IMR-90 (cell line): ENCODE data around the gene EFCC1.

Experiments
- BHLHE40 ChIP-seq: fragments of 150-350 bp; IDR thresholded peaks from 2 replicates; pipeline ENCODE4 v1.6.1; 2016; ENCODE audit warnings: mild to moderate bottlenecking, low read depth, low read length
- CEBPB ChIP-seq: IDR thresholded peaks from 2 replicates; pipeline ENCODE4 v1.6.1; 2012; ENCODE audit warnings: low read depth, low read length, improper control_type of control experiment
- CHD1 ChIP-seq: IDR thresholded peaks from 2 replicates; pipeline ENCODE4 v1.6.1; 2012; ENCODE audit warnings: low read depth, low read length, improper control_type of control experiment
- CTCF ChIP-seq: conservative IDR thresholded peaks from 2 replicates; pipeline ENCODE4 v1.5.1; 2012; ENCODE audit warnings: mild to moderate bottlenecking, low read depth, low read length, improper control_type of control experiment
- ELK1 ChIP-seq: fragments of 150-350 bp; IDR thresholded peaks from 2 replicates; pipeline ENCODE4 v1.6.1; 2016; ENCODE audit warnings: low read depth, mild to moderate bottlenecking, low read length, moderate library complexity, borderline replicate concordance
- MAFK ChIP-seq: IDR thresholded peaks from 2 replicates; pipeline ENCODE4 v1.6.1; 2012; ENCODE audit warnings: low read depth, low read length, improper control_type of control experiment
- MAZ ChIP-seq: IDR thresholded peaks from 2 replicates; pipeline ENCODE4 v1.6.1; 2012; ENCODE audit warnings: low read depth, mild to moderate bottlenecking, low read length, improper control_type of control experiment, moderate library complexity, borderline replicate concordance
- MXI1 ChIP-seq: IDR thresholded peaks from 2 replicates; pipeline ENCODE4 v1.6.1; 2012; ENCODE audit warnings: low read depth, mild to moderate bottlenecking, low read length, moderate library complexity, borderline replicate concordance
- POLR2A ChIP-seq: IDR thresholded peaks from 2 replicates; pipeline ENCODE4 v1.6.1; 2012; ENCODE audit warnings: mild to moderate bottlenecking, low read depth, low read length
- RAD21 ChIP-seq: IDR thresholded peaks from 2 replicates; pipeline ENCODE4 v1.6.1; 2012; ENCODE audit warnings: low read length, improper control_type of control experiment
- RCOR1 ChIP-seq: IDR thresholded peaks from 2 replicates; pipeline ENCODE4 v1.6.1; 2012; ENCODE audit warnings: mild to moderate bottlenecking, low read length, improper control_type of control experiment; ENCODE audit not compliant: insufficient replicate concordance
- RFX5 ChIP-seq: IDR thresholded peaks from 2 replicates; pipeline ENCODE4 v1.8.0; 2012; ENCODE audit warnings: low read depth, mild to moderate bottlenecking, low read length, moderate library complexity
- SMC3 ChIP-seq: fragments of 150-350 bp; IDR thresholded peaks from 2 replicates; pipeline ENCODE4 v1.6.1; 2016; ENCODE audit warnings: low read depth, mild to moderate bottlenecking, antibody characterized with exemption, low read length, moderate library complexity
- TF ChIP-seq, protein P1 (sequence below): fragments of 150-350 bp; IDR thresholded peaks from 2 replicates; pipeline ENCODE4 v1.6.1; 2017; ENCODE audit warnings: mild to moderate bottlenecking, antibody characterized with exemption, low read length, low read depth

GRCh38 chr3:128996200-128996599 is 4.9 kb upstream of the EFCC1 start:
- no peak for TF ChIP-seq POLR2A
- no peak for TF ChIP-seq CTCF
- no peak for TF ChIP-seq ELK1
- TF ChIP-seq RFX5 = no peak
- TF ChIP-seq BHLHE40 = no peak
- no peak for TF ChIP-seq MAFK
- TF ChIP-seq MXI1 = no peak
- no peak for TF ChIP-seq CHD1
- TF ChIP-seq SMC3 = no peak
- no peak for TF ChIP-seq RAD21
- TF ChIP-seq CEBPB = peak; percentile 40
- TF ChIP-seq, protein P1, sequence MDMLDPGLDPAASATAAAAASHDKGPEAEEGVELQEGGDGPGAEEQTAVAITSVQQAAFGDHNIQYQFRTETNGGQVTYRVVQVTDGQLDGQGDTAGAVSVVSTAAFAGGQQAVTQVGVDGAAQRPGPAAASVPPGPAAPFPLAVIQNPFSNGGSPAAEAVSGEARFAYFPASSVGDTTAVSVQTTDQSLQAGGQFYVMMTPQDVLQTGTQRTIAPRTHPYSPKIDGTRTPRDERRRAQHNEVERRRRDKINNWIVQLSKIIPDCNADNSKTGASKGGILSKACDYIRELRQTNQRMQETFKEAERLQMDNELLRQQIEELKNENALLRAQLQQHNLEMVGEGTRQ = no peak
- no peak for TF ChIP-seq RCOR1
- TF ChIP-seq MAZ = no peak
